Liver (tissue), 9 donors: Measurements from ENCODE around the gene ZMYM2. TPM values are rescaled to one million over a fixed set of nuclear protein-coding genes. Genes with fewer than 3 reads are reported as not detected.

Experiments
- DNase-seq: peaks from one replicate; pipeline ENCODE4 v3.0.0-alpha.2; 2017; ENCODE audit warnings: low spot score
- H3K27ac ChIP-seq, 2 donors: one replicate each; pipeline ENCODE4 v1.7.0; 2013; ENCODE audit warnings: inconsistent platforms in 2 of 2, low read length in 2 of 2, control low read depth in 1 of 2, low read depth in 1 of 2, mild to moderate bottlenecking in 1 of 2
- H3K27me3 ChIP-seq, 4 donors: one replicate each; pipeline versions ENCODE4 v1.6.1 to v1.7.0; 2013; ENCODE audit warnings: low read length in 3 of 4, inconsistent platforms in 1 of 4, mild to moderate bottlenecking in 1 of 4, moderate library complexity in 1 of 4; ENCODE audit not compliant: control insufficient read depth in 4 of 4, insufficient read depth in 4 of 4
- H3K36me3 ChIP-seq, 4 donors: one replicate each; pipeline versions ENCODE4 v1.6.1 to v1.7.0; 2013; ENCODE audit warnings: low read length in 3 of 4, mild to moderate bottlenecking in 3 of 4, low read depth in 1 of 4, moderate library complexity in 1 of 4; ENCODE audit not compliant: control insufficient read depth in 4 of 4, insufficient read depth in 3 of 4
- H3K4me1 ChIP-seq, 4 donors: one replicate each; pipeline versions ENCODE4 v1.6.1 to v1.7.0; 2013; ENCODE audit warnings: low read length in 3 of 4, mild to moderate bottlenecking in 3 of 4, moderate library complexity in 1 of 4; ENCODE audit not compliant: control insufficient read depth in 4 of 4, insufficient read depth in 4 of 4
- H3K4me3 ChIP-seq, 3 donors: one replicate each; pipeline versions ENCODE4 v1.6.1 to v1.7.0; 2013; ENCODE audit warnings: low read length in 3 of 3, control low read depth in 1 of 3, low read depth in 1 of 3, mild to moderate bottlenecking in 1 of 3
- H3K9ac ChIP-seq, 2 donors: one replicate each; pipeline ENCODE4 v1.7.0; 2013; ENCODE audit warnings: low read length in 2 of 2, mild to moderate bottlenecking in 2 of 2, moderate library complexity in 2 of 2, control low read depth in 1 of 2, low read depth in 1 of 2
- H3K9me3 ChIP-seq, 4 donors: one replicate each; pipeline versions ENCODE4 v1.6.1 to v1.7.0; 2013; ENCODE audit warnings: low read length in 3 of 4; ENCODE audit not compliant: control insufficient read depth in 4 of 4
- EGR1 ChIP-seq, 2 donors: IDR thresholded peaks; 2 replicates each; pipeline ENCODE4 v1.6.1; 2016 to 2018; ENCODE audit warnings: antibody characterized with exemption in 2 of 2, low read depth in 2 of 2
- FOXA1 ChIP-seq: IDR thresholded peaks from 2 replicates; pipeline ENCODE4 v1.6.1; 2016; ENCODE audit warnings: antibody characterized with exemption
- FOXA2 ChIP-seq: IDR thresholded peaks from 2 replicates; pipeline ENCODE4 v1.6.1; 2016; ENCODE audit warnings: antibody characterized with exemption
- GABPA ChIP-seq, 2 donors: IDR thresholded peaks in 1 of 2; conservative IDR thresholded peaks in 1 of 2; 2 replicates each; pipeline ENCODE4 v1.6.1; 2016; ENCODE audit warnings: antibody characterized with exemption in 2 of 2, mild to moderate bottlenecking in 1 of 2, moderate library complexity in 1 of 2
- HNF4A ChIP-seq, 2 donors: conservative IDR thresholded peaks; 2 replicates each; pipeline ENCODE4 v1.6.1; 2016; ENCODE audit warnings: antibody characterized with exemption in 2 of 2, mild to moderate bottlenecking in 2 of 2
- HNF4G ChIP-seq: IDR thresholded peaks from 2 replicates; pipeline ENCODE4 v1.6.1; 2016; ENCODE audit warnings: antibody characterized with exemption
- JUND ChIP-seq, 2 donors: IDR thresholded peaks; 2 replicates each; pipeline ENCODE4 v1.6.1; 2016; ENCODE audit warnings: antibody characterized with exemption in 2 of 2
- NR2F2 ChIP-seq: IDR thresholded peaks from 2 replicates; pipeline ENCODE4 v1.6.1; 2016; ENCODE audit warnings: antibody characterized with exemption
- RAD21 ChIP-seq, 2 donors: IDR thresholded peaks; 2 replicates each; pipeline ENCODE4 v1.6.1; 2016; ENCODE audit warnings: antibody characterized with exemption in 2 of 2, mild to moderate bottlenecking in 2 of 2
- RXRA ChIP-seq, 2 donors: IDR thresholded peaks; 2 replicates each; pipeline ENCODE4 v1.6.1; 2017 to 2018; ENCODE audit warnings: antibody characterized with exemption in 2 of 2, mild to moderate bottlenecking in 1 of 2
- SP1 ChIP-seq: IDR thresholded peaks from 2 replicates; pipeline ENCODE4 v1.6.1; 2018; ENCODE audit warnings: antibody characterized with exemption, mild to moderate bottlenecking
- TAF1 ChIP-seq: conservative IDR thresholded peaks from 2 replicates; pipeline ENCODE4 v1.6.1; 2016; ENCODE audit warnings: antibody characterized with exemption, mild to moderate bottlenecking
- YY1 ChIP-seq: IDR thresholded peaks from 2 replicates; pipeline ENCODE4 v1.6.1; 2016; ENCODE audit warnings: antibody characterized with exemption, mild to moderate bottlenecking
- WGBS: extraction: QIAGEN DNeasy Blood & Tissue Kit; methylation state at CpG from one replicate; pipeline ENCODE4 v1.1.7; 2013; 5-methylcytosine and 5-hydroxymethylcytosine counted together
- polyA plus RNA-seq, 2 donors: library from polyadenylated mRNA; stranded (reverse) in 1 of 2; unstranded in 1 of 2; fragments of 200-250 nt in 1 of 2; fragments of >200 nt in 1 of 2; fragmentation: Nextera tagmentation in 1 of 2; extraction: Ambion mirVana in 1 of 2; gene quantifications; one replicate each; pipeline versions ENCODE4 v1.2.1 to v1.2.3, GENCODE V29; 2013 to 2015
- total RNA-seq, 2 donors: library from RNA; depleted of rRNA; stranded (reverse); fragments of >200 nt; gene quantifications; one replicate each; pipeline ENCODE4 v1.2.3, GENCODE V29; 2014
- TF ChIP-seq, protein P1 (sequence below): IDR thresholded peaks from 2 replicates; pipeline ENCODE4 v1.6.1; 2016; ENCODE audit warnings: antibody characterized with exemption
- TF ChIP-seq, protein P2 (sequence below): IDR thresholded peaks from 2 replicates; pipeline ENCODE4 v1.6.1; 2016; ENCODE audit warnings: antibody characterized with exemption
- TF ChIP-seq, protein P3 (sequence below): IDR thresholded peaks from 2 replicates; pipeline ENCODE4 v1.6.1; 2016; ENCODE audit warnings: antibody characterized with exemption
- TF ChIP-seq, protein P4 (sequence below): fragments of 150-350 bp; IDR thresholded peaks from 2 replicates; pipeline ENCODE4 v1.5.1; 2017; ENCODE audit warnings: improper control_type of control experiment, low read depth, low read length; ENCODE audit not compliant: missing input control
- TF ChIP-seq, protein P5 (sequence below): IDR thresholded peaks from 2 replicates; pipeline ENCODE4 v1.6.1; 2016; ENCODE audit warnings: antibody characterized with exemption, mild to moderate bottlenecking
- donor health status: healthy.
- donor health status: healthy.
- donor health status: healthy.
- donor health status: healthy.
- donor health status: healthy.

Gene ZMYM2
- total and polyA plus RNA-seq, 4 donors, result 8.7 to 40.8 (median 18.5) TPM

DNA sequence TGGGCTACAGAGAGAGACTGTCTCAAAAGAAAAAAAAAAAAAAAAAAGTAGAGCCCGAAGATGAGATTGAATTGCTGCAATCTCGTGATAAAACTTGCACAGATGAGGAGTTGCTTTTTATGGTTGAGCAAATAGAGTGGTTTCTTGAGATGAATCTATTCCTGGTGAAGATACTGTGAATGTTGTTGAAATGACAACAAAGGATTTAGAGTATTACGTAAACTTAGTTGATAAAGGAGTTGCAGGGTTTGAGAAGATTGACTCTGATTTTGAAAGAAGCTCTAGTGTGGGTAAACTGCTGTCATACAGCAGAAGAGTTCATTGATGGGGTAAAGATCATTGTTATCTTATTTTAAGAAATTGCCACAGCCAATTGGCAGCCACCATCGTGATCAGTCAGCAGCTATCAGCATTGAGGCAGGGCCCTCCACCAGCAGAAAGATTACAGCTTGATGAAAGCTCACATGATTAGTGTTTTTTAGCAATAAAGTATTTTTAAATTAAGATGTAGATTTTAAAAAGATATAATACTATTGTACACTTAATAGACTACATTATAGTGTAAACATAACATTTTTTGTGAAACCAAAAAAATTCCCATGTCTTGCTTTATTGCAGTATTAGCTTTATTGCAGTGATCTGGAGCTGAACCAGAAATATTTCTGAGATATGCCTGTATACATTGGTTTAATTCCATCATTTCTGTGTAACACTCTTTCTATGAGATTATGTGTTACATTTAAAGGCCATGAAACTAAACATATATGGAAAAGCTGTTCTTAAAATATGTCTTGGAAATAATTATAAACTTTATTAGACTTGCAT lies 43.1 kb downstream of the ZMYM2 start:
- H3K4me3 ChIP-seq, result no peak overlapping the region

DNA sequence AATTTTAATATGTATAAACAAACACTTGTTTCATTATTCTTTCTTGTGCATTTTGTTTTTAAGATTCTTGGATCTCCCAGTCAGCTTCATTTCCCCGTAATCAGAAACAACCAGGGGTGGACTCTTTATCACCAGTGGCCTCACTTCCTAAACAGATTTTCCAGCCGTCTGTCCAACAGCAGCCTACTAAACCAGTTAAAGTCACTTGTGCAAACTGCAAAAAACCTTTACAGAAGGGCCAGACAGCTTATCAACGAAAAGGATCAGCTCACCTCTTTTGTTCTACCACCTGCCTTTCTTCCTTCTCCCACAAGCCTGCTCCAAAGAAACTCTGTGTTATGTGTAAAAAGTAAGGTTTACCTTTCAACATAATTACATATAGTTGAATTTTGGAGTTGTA lies 44.3 kb downstream of the ZMYM2 start:
- Histone ChIP-seq H3K4me3 (no peak overlapping the region), H3K27ac (no peak overlapping the region), H3K27me3 (no peaks in the 10 kb centered on the region), H3K9me3 (no peaks in the 10 kb centered on the region), H3K36me3 (peaks cover 4 to 35% (median 21%) of the 10 kb centered on the region in 4 donors), H3K9ac (no peak overlapping the region), H3K4me1 (peaks cover 0 to 3% (median 0%) of the 10 kb centered on the region in 4 donors)
- no peak for DNase-seq
- 71% methylated on average over 3 of the region's 3 CpGs for WGBS
- TF ChIP-seq FOXA2 (no peak), RXRA (IDR thresholded peaks at IDR 0.05) (no peak), TAF1 (no peak), YY1 (no peak), RAD21 (IDR thresholded peaks at IDR 0.05) (no peak), FOXA1 (no peak), NR2F2 (no peak), EGR1 (IDR thresholded peaks at IDR 0.05; ENCODE audit: low read depth in 2 of 2) (no peak), JUND (IDR thresholded peaks at IDR 0.05) (no peak), HNF4G (no peak), HNF4A (conservative IDR thresholded peaks at IDR 0.05) (no peak), GABPA (IDR thresholded peaks at IDR 0.05 in 1 of 2, conservative IDR thresholded peaks at IDR 0.05 in 1 of 2) (no peak), SP1 (no peak)
- TF ChIP-seq, protein P1, sequence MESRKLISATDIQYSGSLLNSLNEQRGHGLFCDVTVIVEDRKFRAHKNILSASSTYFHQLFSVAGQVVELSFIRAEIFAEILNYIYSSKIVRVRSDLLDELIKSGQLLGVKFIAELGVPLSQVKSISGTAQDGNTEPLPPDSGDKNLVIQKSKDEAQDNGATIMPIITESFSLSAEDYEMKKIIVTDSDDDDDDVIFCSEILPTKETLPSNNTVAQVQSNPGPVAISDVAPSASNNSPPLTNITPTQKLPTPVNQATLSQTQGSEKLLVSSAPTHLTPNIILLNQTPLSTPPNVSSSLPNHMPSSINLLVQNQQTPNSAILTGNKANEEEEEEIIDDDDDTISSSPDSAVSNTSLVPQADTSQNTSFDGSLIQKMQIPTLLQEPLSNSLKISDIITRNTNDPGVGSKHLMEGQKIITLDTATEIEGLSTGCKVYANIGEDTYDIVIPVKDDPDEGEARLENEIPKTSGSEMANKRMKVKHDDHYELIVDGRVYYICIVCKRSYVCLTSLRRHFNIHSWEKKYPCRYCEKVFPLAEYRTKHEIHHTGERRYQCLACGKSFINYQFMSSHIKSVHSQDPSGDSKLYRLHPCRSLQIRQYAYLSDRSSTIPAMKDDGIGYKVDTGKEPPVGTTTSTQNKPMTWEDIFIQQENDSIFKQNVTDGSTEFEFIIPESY, result no peak
- TF ChIP-seq, protein P2, sequence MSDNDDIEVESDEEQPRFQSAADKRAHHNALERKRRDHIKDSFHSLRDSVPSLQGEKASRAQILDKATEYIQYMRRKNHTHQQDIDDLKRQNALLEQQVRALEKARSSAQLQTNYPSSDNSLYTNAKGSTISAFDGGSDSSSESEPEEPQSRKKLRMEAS, result no peak
- TF ChIP-seq, protein P3, sequence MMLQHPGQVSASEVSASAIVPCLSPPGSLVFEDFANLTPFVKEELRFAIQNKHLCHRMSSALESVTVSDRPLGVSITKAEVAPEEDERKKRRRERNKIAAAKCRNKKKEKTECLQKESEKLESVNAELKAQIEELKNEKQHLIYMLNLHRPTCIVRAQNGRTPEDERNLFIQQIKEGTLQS, result no peak
- TF ChIP-seq, protein P4, sequence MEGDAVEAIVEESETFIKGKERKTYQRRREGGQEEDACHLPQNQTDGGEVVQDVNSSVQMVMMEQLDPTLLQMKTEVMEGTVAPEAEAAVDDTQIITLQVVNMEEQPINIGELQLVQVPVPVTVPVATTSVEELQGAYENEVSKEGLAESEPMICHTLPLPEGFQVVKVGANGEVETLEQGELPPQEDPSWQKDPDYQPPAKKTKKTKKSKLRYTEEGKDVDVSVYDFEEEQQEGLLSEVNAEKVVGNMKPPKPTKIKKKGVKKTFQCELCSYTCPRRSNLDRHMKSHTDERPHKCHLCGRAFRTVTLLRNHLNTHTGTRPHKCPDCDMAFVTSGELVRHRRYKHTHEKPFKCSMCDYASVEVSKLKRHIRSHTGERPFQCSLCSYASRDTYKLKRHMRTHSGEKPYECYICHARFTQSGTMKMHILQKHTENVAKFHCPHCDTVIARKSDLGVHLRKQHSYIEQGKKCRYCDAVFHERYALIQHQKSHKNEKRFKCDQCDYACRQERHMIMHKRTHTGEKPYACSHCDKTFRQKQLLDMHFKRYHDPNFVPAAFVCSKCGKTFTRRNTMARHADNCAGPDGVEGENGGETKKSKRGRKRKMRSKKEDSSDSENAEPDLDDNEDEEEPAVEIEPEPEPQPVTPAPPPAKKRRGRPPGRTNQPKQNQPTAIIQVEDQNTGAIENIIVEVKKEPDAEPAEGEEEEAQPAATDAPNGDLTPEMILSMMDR, result no peak
- TF ChIP-seq, protein P5, sequence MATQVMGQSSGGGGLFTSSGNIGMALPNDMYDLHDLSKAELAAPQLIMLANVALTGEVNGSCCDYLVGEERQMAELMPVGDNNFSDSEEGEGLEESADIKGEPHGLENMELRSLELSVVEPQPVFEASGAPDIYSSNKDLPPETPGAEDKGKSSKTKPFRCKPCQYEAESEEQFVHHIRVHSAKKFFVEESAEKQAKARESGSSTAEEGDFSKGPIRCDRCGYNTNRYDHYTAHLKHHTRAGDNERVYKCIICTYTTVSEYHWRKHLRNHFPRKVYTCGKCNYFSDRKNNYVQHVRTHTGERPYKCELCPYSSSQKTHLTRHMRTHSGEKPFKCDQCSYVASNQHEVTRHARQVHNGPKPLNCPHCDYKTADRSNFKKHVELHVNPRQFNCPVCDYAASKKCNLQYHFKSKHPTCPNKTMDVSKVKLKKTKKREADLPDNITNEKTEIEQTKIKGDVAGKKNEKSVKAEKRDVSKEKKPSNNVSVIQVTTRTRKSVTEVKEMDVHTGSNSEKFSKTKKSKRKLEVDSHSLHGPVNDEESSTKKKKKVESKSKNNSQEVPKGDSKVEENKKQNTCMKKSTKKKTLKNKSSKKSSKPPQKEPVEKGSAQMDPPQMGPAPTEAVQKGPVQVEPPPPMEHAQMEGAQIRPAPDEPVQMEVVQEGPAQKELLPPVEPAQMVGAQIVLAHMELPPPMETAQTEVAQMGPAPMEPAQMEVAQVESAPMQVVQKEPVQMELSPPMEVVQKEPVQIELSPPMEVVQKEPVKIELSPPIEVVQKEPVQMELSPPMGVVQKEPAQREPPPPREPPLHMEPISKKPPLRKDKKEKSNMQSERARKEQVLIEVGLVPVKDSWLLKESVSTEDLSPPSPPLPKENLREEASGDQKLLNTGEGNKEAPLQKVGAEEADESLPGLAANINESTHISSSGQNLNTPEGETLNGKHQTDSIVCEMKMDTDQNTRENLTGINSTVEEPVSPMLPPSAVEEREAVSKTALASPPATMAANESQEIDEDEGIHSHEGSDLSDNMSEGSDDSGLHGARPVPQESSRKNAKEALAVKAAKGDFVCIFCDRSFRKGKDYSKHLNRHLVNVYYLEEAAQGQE, result no peak

More for the DNA sequence above, 43.1 kb downstream of the ZMYM2 start:
- Histone ChIP-seq H3K27me3 (no peaks in the 10 kb centered on the region), H3K36me3 (peaks cover 4 to 30% (median 19%) of the 10 kb centered on the region in 4 donors), H3K4me1 (peaks cover 0 to 3% (median 0%) of the 10 kb centered on the region in 4 donors), H3K27ac (no peak overlapping the region), H3K9me3 (no peaks in the 10 kb centered on the region), H3K9ac (no peak overlapping the region)
- TF ChIP-seq JUND (IDR thresholded peaks at IDR 0.05), result no peak
- TF ChIP-seq YY1, result no peak
- no peak for TF ChIP-seq HNF4G
- TF ChIP-seq GABPA (IDR thresholded peaks at IDR 0.05 in 1 of 2, conservative IDR thresholded peaks at IDR 0.05 in 1 of 2), result no peak
- TF ChIP-seq FOXA1, result no peak
- TF ChIP-seq NR2F2, result no peak
- TF ChIP-seq RXRA (IDR thresholded peaks at IDR 0.05), result no peak
- TF ChIP-seq, protein P2, result no peak
- no peak for TF ChIP-seq FOXA2
- no peak for TF ChIP-seq TAF1
- no peak for TF ChIP-seq HNF4A (conservative IDR thresholded peaks at IDR 0.05)
- 76% methylated on average over 4 of the region's 4 CpGs for WGBS
- no peak for DNase-seq
